ENCODE results near the gene HERPUD2. TPM values are rescaled to one million over a fixed set of nuclear protein-coding genes. Genes with fewer than 3 reads are reported as not detected.

The HERPUD2 gene
- polyA plus RNA-seq, 1 donor (not counting 4 experiments of a cell fraction or from before 2014, with no cell fraction given), result 43.6 TPM

DNA sequence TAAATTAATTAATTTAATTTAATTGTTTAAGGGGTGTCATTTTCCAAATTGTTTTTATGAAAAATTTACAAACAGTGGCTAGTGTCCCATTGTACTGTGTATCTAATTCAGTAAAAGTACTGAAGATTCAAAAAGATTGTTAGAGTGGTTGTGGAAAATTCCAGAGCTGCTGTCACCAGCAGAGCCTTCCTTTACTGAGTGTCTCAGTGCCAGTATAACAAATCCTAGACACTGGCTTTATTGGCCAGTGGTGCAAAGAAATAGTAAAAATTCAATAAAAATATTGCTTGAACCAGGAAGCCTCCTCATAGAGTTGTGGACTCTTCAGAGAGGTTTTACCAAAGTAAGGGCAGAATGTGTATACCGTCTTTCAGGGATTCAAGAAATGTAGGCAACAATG is 23.1 kb upstream of the HERPUD2 start:
- FAIRE-seq, result no peak

DNA sequence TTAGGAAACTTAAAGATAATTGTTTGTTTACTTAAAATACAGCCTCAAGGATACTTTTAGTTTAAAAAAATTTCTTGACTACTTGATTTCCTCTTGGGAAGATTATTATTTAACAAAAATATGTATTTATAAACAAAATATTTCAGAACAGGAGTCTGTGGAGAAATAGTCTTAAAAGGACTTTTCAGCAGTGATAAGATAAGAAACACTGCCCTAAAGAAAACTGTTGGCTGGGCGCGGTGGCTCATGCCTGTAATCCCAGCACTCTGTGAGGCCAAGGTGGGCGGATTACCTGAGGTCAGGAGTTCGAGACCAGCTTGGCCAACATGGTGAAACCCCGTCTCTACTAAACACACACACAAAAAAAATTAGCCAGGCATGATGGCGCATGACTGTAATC is 22.6 kb upstream of the HERPUD2 start:
- H3K27me3 ChIP-seq (ENCODE audit: control insufficient read depth, extremely low read depth, insufficient read depth, low read length), result no peaks in the 10 kb centered on the region
- H3K9ac ChIP-seq (ENCODE audit: control insufficient read depth, extremely low read depth, insufficient read depth, low read length), result no peak overlapping the region
- H3K9me3 ChIP-seq (ENCODE audit: control insufficient read depth, low read depth, low read length), result no peaks in the 10 kb centered on the region
- no peak overlapping the region for H3K4me3 ChIP-seq (ENCODE audit: control insufficient read depth in 2 of 3, extremely low read depth in 1 of 3, insufficient read depth in 2 of 3, low read depth in 1 of 3, low read length in 3 of 3)
- no peak for TF ChIP-seq EZH2 (IDR thresholded peaks at IDR 0.05; ENCODE audit: low read length)
- TF ChIP-seq, protein P1, sequence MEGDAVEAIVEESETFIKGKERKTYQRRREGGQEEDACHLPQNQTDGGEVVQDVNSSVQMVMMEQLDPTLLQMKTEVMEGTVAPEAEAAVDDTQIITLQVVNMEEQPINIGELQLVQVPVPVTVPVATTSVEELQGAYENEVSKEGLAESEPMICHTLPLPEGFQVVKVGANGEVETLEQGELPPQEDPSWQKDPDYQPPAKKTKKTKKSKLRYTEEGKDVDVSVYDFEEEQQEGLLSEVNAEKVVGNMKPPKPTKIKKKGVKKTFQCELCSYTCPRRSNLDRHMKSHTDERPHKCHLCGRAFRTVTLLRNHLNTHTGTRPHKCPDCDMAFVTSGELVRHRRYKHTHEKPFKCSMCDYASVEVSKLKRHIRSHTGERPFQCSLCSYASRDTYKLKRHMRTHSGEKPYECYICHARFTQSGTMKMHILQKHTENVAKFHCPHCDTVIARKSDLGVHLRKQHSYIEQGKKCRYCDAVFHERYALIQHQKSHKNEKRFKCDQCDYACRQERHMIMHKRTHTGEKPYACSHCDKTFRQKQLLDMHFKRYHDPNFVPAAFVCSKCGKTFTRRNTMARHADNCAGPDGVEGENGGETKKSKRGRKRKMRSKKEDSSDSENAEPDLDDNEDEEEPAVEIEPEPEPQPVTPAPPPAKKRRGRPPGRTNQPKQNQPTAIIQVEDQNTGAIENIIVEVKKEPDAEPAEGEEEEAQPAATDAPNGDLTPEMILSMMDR (optimal IDR thresholded peaks at IDR 0.05 in 1 of 3, IDR thresholded peaks at IDR 0.05 in 1 of 3, conservative IDR thresholded peaks at IDR 0.05 in 1 of 3; ENCODE audit: extremely low read depth in 1 of 3, insufficient read depth in 2 of 3, low read length in 3 of 3), result no peak
- H3K36me3 ChIP-seq (ENCODE audit: control insufficient read depth in 2 of 2, extremely low read depth in 1 of 2, insufficient read depth in 2 of 2, low read length in 2 of 2), result no peaks in the 10 kb centered on the region
- no peak overlapping the region for H3K27ac ChIP-seq (ENCODE audit: control insufficient read depth, insufficient read depth, low read length)
- H3K79me2 ChIP-seq (ENCODE audit: control insufficient read depth, insufficient read depth, low read length), result no peaks in the 10 kb centered on the region
- no peak overlapping the region for H2AFZ ChIP-seq (ENCODE audit: control insufficient read depth, low read length)
- DNase-seq (ENCODE audit: low read depth, low spot score) (no peak), FAIRE-seq (no peak)
- H3K9me1 ChIP-seq (ENCODE audit: control insufficient read depth, extremely low read depth, insufficient read depth, low read length), result no peaks in the 10 kb centered on the region
- dilution Hi-C loops (cut with MboI; ENCODE audit: extremely low pct_ligation_motif_present, low sequenced_read_pairs), result loop anchor here (25.0 kb wide), 1 partner anchor 95 kb away; the partner anchor contains the start of gene SEPTIN7
- no peak overlapping the region for H3K4me2 ChIP-seq (ENCODE audit: control insufficient read depth, extremely low read depth, insufficient read depth, low read depth, low read length)
- no peaks in the 10 kb centered on the region for H3K4me1 ChIP-seq (ENCODE audit: control insufficient read depth, extremely low read depth, insufficient read depth, low read length)
- no peaks in the 10 kb centered on the region for H4K20me1 ChIP-seq (ENCODE audit: control insufficient read depth, extremely low read depth, insufficient read depth, low read length)

More for the DNA sequence above, 23.1 kb upstream of the HERPUD2 start:
- H3K27ac ChIP-seq (ENCODE audit: control insufficient read depth, insufficient read depth, low read length), result no peak overlapping the region
- no peaks in the 10 kb centered on the region for H3K79me2 ChIP-seq (ENCODE audit: control insufficient read depth, insufficient read depth, low read length)
- DNase-seq (ENCODE audit: low read depth, low spot score), result no peak
- H3K4me2 ChIP-seq (ENCODE audit: control insufficient read depth, extremely low read depth, insufficient read depth, low read depth, low read length), result no peak overlapping the region
- H3K9me3 ChIP-seq (ENCODE audit: control insufficient read depth, low read depth, low read length), result no peaks in the 10 kb centered on the region
- no peak for TF ChIP-seq EZH2 (IDR thresholded peaks at IDR 0.05; ENCODE audit: low read length)
- TF ChIP-seq, protein P1 (optimal IDR thresholded peaks at IDR 0.05 in 1 of 3, IDR thresholded peaks at IDR 0.05 in 1 of 3, conservative IDR thresholded peaks at IDR 0.05 in 1 of 3; ENCODE audit: extremely low read depth in 1 of 3, insufficient read depth in 2 of 3, low read length in 3 of 3), result no peak
- H3K27me3 ChIP-seq (ENCODE audit: control insufficient read depth, extremely low read depth, insufficient read depth, low read length), result no peaks in the 10 kb centered on the region
- H2AFZ ChIP-seq (ENCODE audit: control insufficient read depth, low read length), result no peak overlapping the region
- no peaks in the 10 kb centered on the region for H4K20me1 ChIP-seq (ENCODE audit: control insufficient read depth, extremely low read depth, insufficient read depth, low read length)
- H3K36me3 ChIP-seq (ENCODE audit: control insufficient read depth in 2 of 2, extremely low read depth in 1 of 2, insufficient read depth in 2 of 2, low read length in 2 of 2), result no peaks in the 10 kb centered on the region
- dilution Hi-C loops (cut with MboI; ENCODE audit: extremely low pct_ligation_motif_present, low sequenced_read_pairs), result loop anchor here (25.0 kb wide), 1 partner anchor 94 kb away; the partner anchor contains the start of gene SEPTIN7
- H3K4me1 ChIP-seq (ENCODE audit: control insufficient read depth, extremely low read depth, insufficient read depth, low read length), result no peaks in the 10 kb centered on the region
- H3K9me1 ChIP-seq (ENCODE audit: control insufficient read depth, extremely low read depth, insufficient read depth, low read length), result no peaks in the 10 kb centered on the region
- H3K4me3 ChIP-seq (ENCODE audit: control insufficient read depth in 2 of 3, extremely low read depth in 1 of 3, insufficient read depth in 2 of 3, low read depth in 1 of 3, low read length in 3 of 3), result no peak overlapping the region
- H3K9ac ChIP-seq (ENCODE audit: control insufficient read depth, extremely low read depth, insufficient read depth, low read length), result no peak overlapping the region
